WTC11 (cell line): ENCODE results near the gene SLC37A1.
A peak's percentile ranks its signal among the peaks of the same experiment; 100 is the strongest.

Source experiments
- CBFB ChIP-seq: sonication (generic); formaldehyde crosslinking; IDR thresholded peaks from 2 replicates; pipeline ENCODE4 v1.8.1; 2022; ENCODE audit warnings: mild to moderate bottlenecking, low read depth, missing genetic modification reagents
- ELF4 ChIP-seq: sonication (generic); formaldehyde crosslinking; IDR thresholded peaks from 2 replicates; pipeline ENCODE4 v1.8.1; 2022; ENCODE audit warnings: low read depth, mild to moderate bottlenecking, moderate library complexity, missing genetic modification reagents
- ETV6 ChIP-seq: sonication (generic); formaldehyde crosslinking; IDR thresholded peaks from 2 replicates; pipeline ENCODE4 v1.8.1; 2022; ENCODE audit warnings: mild to moderate bottlenecking, missing genetic modification reagents
- JUN ChIP-seq: sonication (generic); formaldehyde crosslinking; IDR thresholded peaks from 2 replicates; pipeline ENCODE4 v1.8.0; 2023; ENCODE audit warnings: mild to moderate bottlenecking, missing genetic modification reagents
- NFYB ChIP-seq: sonication (generic); formaldehyde crosslinking; conservative IDR thresholded peaks from 2 replicates; pipeline ENCODE4 v1.8.0; 2022; ENCODE audit warnings: low read depth, missing genetic modification reagents
- SMAD3 ChIP-seq: sonication (generic); formaldehyde crosslinking; IDR thresholded peaks from 2 replicates; pipeline ENCODE4 v1.8.0; 2022; ENCODE audit warnings: missing genetic modification reagents, mild to moderate bottlenecking, borderline replicate concordance
- ZNF263 ChIP-seq: sonication (generic); formaldehyde crosslinking; IDR thresholded peaks from 2 replicates; pipeline ENCODE4 v1.8.1; 2022; ENCODE audit warnings: low read depth, mild to moderate bottlenecking, moderate library complexity, missing genetic modification reagents
- TF ChIP-seq, protein P1 (sequence below): sonication (generic); formaldehyde crosslinking; IDR thresholded peaks from 2 replicates; pipeline ENCODE4 v1.8.1; 2022; ENCODE audit warnings: low read depth, mild to moderate bottlenecking, moderate library complexity, missing genetic modification reagents, borderline replicate concordance
- TF ChIP-seq, protein P2 (sequence below): sonication (generic); formaldehyde crosslinking; IDR thresholded peaks from 2 replicates; pipeline ENCODE4 v1.8.0; 2022; ENCODE audit warnings: mild to moderate bottlenecking, missing genetic modification reagents
- TF ChIP-seq, protein P3 (sequence below): fragments of 200-600 bp; IDR thresholded peaks from 2 replicates; pipeline ENCODE4 v1.8.0; 2022; ENCODE audit warnings: antibody characterized with exemption
- TF ChIP-seq, protein P4 (sequence below): sonication (generic); formaldehyde crosslinking; IDR thresholded peaks from 2 replicates; pipeline ENCODE4 v1.8.1; 2023; ENCODE audit warnings: mild to moderate bottlenecking, missing genetic modification reagents, moderate library complexity

DNA sequence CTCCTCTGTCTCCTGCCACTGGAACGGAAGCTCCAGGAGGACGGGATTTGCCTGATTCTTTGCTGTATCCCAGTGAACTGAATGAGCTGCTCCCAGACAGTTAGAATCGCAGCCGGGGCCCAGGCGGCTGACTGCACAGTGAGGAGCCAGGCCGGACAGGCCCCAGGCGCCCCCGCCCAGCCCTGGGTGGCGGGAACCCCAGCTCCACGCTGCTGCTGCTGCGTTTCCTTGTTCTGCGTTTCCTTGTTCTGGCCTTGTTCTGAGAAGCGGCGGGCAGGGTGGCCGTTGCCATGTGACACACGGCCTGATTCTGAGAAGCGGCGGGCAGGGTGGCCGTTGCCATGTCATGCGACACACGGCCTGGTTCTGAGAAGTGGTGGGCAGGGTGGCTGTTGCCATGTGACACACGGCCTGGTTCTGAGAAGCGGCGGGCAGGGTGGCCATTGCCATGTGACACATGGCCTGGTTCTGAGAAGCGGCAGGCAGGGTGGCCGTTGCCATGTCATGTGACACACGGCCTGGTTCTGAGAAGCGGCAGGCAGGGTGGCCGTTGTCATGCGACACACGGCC is 56.2 kb downstream of the SLC37A1 start:
- TF ChIP-seq, protein P1, sequence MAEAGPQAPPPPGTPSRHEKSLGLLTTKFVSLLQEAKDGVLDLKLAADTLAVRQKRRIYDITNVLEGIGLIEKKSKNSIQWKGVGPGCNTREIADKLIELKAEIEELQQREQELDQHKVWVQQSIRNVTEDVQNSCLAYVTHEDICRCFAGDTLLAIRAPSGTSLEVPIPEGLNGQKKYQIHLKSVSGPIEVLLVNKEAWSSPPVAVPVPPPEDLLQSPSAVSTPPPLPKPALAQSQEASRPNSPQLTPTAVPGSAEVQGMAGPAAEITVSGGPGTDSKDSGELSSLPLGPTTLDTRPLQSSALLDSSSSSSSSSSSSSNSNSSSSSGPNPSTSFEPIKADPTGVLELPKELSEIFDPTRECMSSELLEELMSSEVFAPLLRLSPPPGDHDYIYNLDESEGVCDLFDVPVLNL (CRISPR knock-in tag) = no peak
- TF ChIP-seq, protein P2, sequence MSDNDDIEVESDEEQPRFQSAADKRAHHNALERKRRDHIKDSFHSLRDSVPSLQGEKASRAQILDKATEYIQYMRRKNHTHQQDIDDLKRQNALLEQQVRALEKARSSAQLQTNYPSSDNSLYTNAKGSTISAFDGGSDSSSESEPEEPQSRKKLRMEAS = no peak
- TF ChIP-seq SMAD3 (CRISPR knock-in tag) (no peak), JUN (CRISPR knock-in tag) (no peak), ETV6 (CRISPR knock-in tag) (no peak), CBFB (no peak), ELF4 (no peak), NFYB (CRISPR knock-in tag) (no peak), ZNF263 (no peak)
- TF ChIP-seq, protein P3, sequence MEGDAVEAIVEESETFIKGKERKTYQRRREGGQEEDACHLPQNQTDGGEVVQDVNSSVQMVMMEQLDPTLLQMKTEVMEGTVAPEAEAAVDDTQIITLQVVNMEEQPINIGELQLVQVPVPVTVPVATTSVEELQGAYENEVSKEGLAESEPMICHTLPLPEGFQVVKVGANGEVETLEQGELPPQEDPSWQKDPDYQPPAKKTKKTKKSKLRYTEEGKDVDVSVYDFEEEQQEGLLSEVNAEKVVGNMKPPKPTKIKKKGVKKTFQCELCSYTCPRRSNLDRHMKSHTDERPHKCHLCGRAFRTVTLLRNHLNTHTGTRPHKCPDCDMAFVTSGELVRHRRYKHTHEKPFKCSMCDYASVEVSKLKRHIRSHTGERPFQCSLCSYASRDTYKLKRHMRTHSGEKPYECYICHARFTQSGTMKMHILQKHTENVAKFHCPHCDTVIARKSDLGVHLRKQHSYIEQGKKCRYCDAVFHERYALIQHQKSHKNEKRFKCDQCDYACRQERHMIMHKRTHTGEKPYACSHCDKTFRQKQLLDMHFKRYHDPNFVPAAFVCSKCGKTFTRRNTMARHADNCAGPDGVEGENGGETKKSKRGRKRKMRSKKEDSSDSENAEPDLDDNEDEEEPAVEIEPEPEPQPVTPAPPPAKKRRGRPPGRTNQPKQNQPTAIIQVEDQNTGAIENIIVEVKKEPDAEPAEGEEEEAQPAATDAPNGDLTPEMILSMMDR = no peak
- TF ChIP-seq, protein P4, sequence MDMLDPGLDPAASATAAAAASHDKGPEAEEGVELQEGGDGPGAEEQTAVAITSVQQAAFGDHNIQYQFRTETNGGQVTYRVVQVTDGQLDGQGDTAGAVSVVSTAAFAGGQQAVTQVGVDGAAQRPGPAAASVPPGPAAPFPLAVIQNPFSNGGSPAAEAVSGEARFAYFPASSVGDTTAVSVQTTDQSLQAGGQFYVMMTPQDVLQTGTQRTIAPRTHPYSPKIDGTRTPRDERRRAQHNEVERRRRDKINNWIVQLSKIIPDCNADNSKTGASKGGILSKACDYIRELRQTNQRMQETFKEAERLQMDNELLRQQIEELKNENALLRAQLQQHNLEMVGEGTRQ (CRISPR knock-in tag) = peak; percentile 52; the same call in 1 of the 2 replicates
